ENCODE results near the gene ARTN. TPM values are rescaled to one million over a fixed set of nuclear protein-coding genes. Genes with fewer than 3 reads are reported as not detected.

The ARTN gene
- total and polyA plus RNA-seq, 4 donors = 0.23 to 2.7 (median 1.2) TPM

DNA sequence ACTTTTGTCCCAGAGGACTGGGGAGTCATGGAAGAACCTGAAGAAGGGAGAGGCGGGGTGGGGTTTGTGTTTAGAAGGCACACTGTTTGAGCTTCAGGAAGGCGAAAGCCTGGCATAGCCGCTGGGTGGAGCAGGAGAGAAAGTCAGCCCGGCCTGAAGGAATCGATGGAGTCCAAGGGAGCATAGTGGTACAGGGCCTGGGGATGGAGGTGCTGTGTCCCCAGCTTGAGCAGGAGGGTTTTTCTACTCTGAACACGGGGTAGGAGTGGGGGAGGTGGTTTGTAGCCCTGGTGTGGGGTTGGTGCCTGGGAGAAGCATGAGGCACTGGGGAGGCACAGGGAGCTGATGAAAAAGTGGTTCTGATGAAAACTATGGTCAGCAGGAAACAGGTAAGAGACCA, 53.1 kb downstream of the ARTN start:
- 77 to 78% methylated on average over 6 of the region's 6 CpGs for WGBS, 2 donors
- ATAC-seq (ENCODE audit: insufficient read depth, low FRiP score) = no peak
- no peaks in the 10 kb centered on the region for H3K27me3 ChIP-seq (ENCODE audit: control insufficient read depth in 3 of 3, insufficient read depth in 3 of 3, low read length in 2 of 3)
- peaks cover 2 to 6% (median 5%) of the 10 kb centered on the region in 4 donors for H3K36me3 ChIP-seq (ENCODE audit: control insufficient read depth in 4 of 4, insufficient read depth in 4 of 4, low read length in 4 of 4)
- no peaks in the 10 kb centered on the region for H3K9me3 ChIP-seq (ENCODE audit: control insufficient read depth in 4 of 4, insufficient read depth in 3 of 4, low read length in 3 of 4)
- TF ChIP-seq, protein P1, sequence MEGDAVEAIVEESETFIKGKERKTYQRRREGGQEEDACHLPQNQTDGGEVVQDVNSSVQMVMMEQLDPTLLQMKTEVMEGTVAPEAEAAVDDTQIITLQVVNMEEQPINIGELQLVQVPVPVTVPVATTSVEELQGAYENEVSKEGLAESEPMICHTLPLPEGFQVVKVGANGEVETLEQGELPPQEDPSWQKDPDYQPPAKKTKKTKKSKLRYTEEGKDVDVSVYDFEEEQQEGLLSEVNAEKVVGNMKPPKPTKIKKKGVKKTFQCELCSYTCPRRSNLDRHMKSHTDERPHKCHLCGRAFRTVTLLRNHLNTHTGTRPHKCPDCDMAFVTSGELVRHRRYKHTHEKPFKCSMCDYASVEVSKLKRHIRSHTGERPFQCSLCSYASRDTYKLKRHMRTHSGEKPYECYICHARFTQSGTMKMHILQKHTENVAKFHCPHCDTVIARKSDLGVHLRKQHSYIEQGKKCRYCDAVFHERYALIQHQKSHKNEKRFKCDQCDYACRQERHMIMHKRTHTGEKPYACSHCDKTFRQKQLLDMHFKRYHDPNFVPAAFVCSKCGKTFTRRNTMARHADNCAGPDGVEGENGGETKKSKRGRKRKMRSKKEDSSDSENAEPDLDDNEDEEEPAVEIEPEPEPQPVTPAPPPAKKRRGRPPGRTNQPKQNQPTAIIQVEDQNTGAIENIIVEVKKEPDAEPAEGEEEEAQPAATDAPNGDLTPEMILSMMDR (IDR thresholded peaks at IDR 0.05; ENCODE audit: control extremely low read depth, extremely low read depth) = no peak
- DNase-seq = no peak
- H3K9ac ChIP-seq (ENCODE audit: insufficient read depth in 1 of 2, low read length in 2 of 2) = no peak overlapping the region
- H3K4me1 ChIP-seq (ENCODE audit: control insufficient read depth in 5 of 5, insufficient read depth in 5 of 5, low read length in 5 of 5) = peaks cover 0 to 7% (median 4%) of the 10 kb centered on the region in 5 donors
- H3K27ac ChIP-seq (ENCODE audit: low read depth in 1 of 2, low read length in 1 of 2) = no peak overlapping the region
- no peak overlapping the region for H3K4me3 ChIP-seq

Other genes starting within 250 kb of the ARTN start
- gene ST3GAL3, start 226.3 kb upstream of the ARTN start, total RNA-seq = 10 to 100 TPM; 20.5 to 28.0 TPM
- 10 to 100 TPM in 1 of 2 donors, 1 to 10 TPM in 1; 8.4 to 13.6 TPM for gene ST3GAL3, start 226.3 kb upstream of the ARTN start, polyA plus RNA-seq
- gene IPO13, start 13.1 kb downstream of the ARTN start, total RNA-seq = 10 to 100 TPM in 1 of 2 donors, 1 to 10 TPM in 1; 7.3 to 35.4 TPM
- gene IPO13, start 13.1 kb downstream of the ARTN start, polyA plus RNA-seq = 10 to 100 TPM; 16.6 to 18.1 TPM
- gene DPH2, start 36.2 kb downstream of the ARTN start, total RNA-seq = 10 to 100 TPM; 17.1 to 25.5 TPM
- 10 to 100 TPM; 11.6 to 28.5 TPM for gene DPH2, start 36.2 kb downstream of the ARTN start, polyA plus RNA-seq
- 100 to 1,000 TPM in 1 of 2 donors, 10 to 100 TPM in 1; 71.2 to 192 TPM for gene ATP6V0B, start 41.2 kb downstream of the ARTN start, total RNA-seq
- 100 to 1,000 TPM; 373 to 484 TPM for gene ATP6V0B, start 41.2 kb downstream of the ARTN start, polyA plus RNA-seq
- 10 to 100 TPM; 13.6 to 40.9 TPM for gene B4GALT2, start 45.4 kb downstream of the ARTN start, total RNA-seq
- gene B4GALT2, start 45.4 kb downstream of the ARTN start, polyA plus RNA-seq = 10 to 100 TPM; 28.9 to 32.2 TPM
- gene CCDC24, start 57.8 kb downstream of the ARTN start, total RNA-seq = 10 to 100 TPM in 1 of 2 donors, 1 to 10 TPM in 1; 9.9 to 20.1 TPM
- gene CCDC24, start 57.8 kb downstream of the ARTN start, polyA plus RNA-seq = 10 to 100 TPM; 11.2 to 15.3 TPM
- gene SLC6A9, start 97.7 kb downstream of the ARTN start, total RNA-seq = 10 to 100 TPM in 1 of 2 donors, 1 to 10 TPM in 1; 9.8 to 29.9 TPM
- 1 to 10 TPM; 8.7 to 8.9 TPM for gene SLC6A9, start 97.7 kb downstream of the ARTN start, polyA plus RNA-seq
- gene KLF17, start 185.0 kb downstream of the ARTN start, total RNA-seq = under 1 TPM in 1 of 2 donors, not detected in 1; 0.28 TPM
- under 1 TPM; 0.14 to 0.21 TPM for gene KLF17, start 185.0 kb downstream of the ARTN start, polyA plus RNA-seq
- not detected for gene KLF18, start 207.8 kb downstream of the ARTN start, total RNA-seq
- gene KLF18, start 207.8 kb downstream of the ARTN start, polyA plus RNA-seq = not detected

Data from lung (tissue), 12 donors.